ENCODE results near the gene GOLT1B.

Gene GOLT1B

GRCh38 chr12:21562859-21563258 is 61.3 kb downstream of the GOLT1B start:
- TF ChIP-seq ZNF274 (IDR thresholded peaks at IDR 0.05; ENCODE audit: low read depth, low read length): no peak
- no peak overlapping the region for H3K4me3 ChIP-seq (ENCODE audit: low read length)

- no peak overlapping the region for H3K4me3 ChIP-seq (ENCODE audit: low read length)
- TF ChIP-seq ZNF274 (IDR thresholded peaks at IDR 0.05; ENCODE audit: low read depth, low read length): no peak
Measured at GRCh38 chr12:21566223-21566906, 64.8 kb downstream of the GOLT1B start.

GRCh38 chr12:21566907-21567394 is 65.4 kb downstream of the GOLT1B start:
- no peak for TF ChIP-seq ZNF274 (IDR thresholded peaks at IDR 0.05; ENCODE audit: low read depth, low read length)
- no peak overlapping the region for H3K4me3 ChIP-seq (ENCODE audit: low read length)
